Activated CD4-positive, alpha-beta T cell treated with anti-CD3 and anti-CD28 coated beads, Interleukin-2, amount 50 U/mL, for 48 hours (primary cell): ENCODE data around the gene AKAP7.

ENCODE experiments used
- DNase-seq, 2 experiments: peaks; one replicate each; pipeline ENCODE4 v3.0.0-alpha.2; 2020

Gene AKAP7

DNA sequence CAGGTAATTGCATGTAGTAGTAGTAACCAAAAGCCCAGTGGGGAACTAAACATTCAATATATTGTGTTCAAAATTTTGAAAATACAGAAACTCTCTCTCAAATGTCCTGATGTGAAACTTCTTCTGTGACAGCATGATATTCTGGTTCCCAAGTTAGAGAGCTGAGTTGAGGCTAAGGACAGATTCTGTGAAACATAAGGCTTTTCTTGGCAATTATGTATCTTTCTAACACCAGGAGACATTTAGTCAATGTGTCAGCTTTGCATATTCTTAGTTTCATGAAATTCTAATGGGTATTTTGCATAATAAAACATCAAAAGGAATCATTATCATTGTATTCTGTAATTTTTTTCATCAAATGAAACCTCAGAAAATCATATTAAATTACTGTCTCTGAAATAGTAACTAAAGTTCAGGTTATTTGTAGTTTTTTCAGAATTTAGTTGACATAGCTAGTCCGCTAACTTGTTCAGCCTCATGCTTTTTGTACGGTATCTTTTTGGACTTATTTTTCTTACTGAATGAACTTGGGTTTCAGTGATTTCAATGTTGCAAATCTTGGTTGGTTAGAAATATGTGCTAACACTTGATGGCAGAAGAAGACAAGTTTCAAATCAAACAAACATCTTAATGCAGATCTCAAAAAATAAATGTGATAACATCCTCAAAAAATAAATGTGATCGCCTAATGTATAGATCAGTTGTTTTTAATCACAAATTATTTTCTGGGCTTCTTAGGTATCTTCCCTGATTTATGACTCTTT is 70.4 kb downstream of the AKAP7 start:
- no peak for DNase-seq

- no peak for DNase-seq
Measured at GRCh38 chr6:131206463-131207251, 71.4 kb downstream of the AKAP7 start.

GRCh38 chr6:131208787-131209186 is 73.5 kb downstream of the AKAP7 start:
- DNase-seq, result no peak

- DNase-seq, result no peak
Measured at GRCh38 chr6:131210469-131210868, 75.2 kb downstream of the AKAP7 start.

DNA sequence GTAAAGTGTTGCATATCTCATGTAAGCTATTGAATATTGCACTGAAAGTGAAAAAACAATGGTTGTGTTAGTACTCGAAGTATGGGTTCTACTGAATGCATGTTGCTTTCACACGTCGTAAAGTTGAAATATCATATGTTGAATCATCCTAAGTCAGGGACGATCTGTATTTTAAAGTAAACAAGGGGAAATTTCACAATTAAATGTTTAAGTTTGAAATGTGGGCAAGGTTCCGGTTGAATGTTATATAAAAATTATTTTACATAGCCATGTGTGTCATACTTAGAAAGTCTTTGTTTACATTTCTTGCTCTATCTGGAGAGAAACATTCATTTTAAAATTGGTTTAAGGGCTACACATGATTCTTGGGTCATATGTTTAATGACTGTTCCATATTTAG is 76.8 kb downstream of the AKAP7 start:
- DNase-seq, result no peak

GRCh38 chr6:131212913-131213312 is 77.6 kb downstream of the AKAP7 start:
- no peak for DNase-seq

GRCh38 chr6:131213501-131213990 is 78.3 kb downstream of the AKAP7 start:
- no peak for DNase-seq

- no peak for DNase-seq
Measured at GRCh38 chr6:131215219-131215618, 80.0 kb downstream of the AKAP7 start.

GRCh38 chr6:131216246-131216645 is 81.0 kb downstream of the AKAP7 start:
- DNase-seq, result no peak

GRCh38 chr6:131222773-131223172 is 87.5 kb downstream of the AKAP7 start:
- no peak for DNase-seq

DNA sequence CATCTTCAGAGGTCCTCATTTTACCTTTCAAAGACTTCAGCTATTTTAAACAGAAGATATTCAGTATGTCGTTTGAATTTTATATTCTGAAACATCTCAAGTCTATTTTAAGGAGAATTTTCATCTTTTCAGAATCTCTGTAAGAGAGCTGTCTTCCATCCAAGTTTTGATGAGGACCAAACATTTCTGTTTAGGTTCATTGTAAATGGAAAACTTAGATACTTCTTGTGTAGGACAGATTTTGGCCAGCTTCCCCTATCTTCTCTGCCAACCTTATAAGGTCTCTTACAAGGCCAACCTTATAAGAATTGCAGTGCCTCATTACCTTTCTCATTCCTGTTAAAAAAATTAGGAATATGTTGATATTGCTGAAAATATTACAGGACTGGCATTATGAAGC is 88.1 kb downstream of the AKAP7 start:
- no peak for DNase-seq

DNA sequence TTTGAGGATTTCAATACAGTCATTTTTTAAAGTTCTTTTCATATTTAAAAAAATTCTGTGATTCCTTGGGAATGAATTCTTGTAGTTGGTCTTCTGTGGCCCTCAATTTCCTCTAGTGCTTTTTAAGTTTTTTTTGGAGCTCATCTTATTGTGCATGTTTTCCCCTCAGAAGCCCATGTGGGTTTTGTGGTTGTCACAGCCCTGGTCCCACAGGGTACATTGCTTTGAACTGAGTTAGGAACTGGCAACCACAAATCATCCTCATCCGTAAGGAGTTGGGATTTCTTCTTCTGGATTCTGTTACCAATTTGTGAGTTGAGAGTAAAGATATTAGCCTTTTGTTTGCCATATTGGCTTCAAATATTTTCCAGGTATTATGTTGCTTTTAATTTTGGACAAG is 89.9 kb downstream of the AKAP7 start:
- no peak for DNase-seq

DNA sequence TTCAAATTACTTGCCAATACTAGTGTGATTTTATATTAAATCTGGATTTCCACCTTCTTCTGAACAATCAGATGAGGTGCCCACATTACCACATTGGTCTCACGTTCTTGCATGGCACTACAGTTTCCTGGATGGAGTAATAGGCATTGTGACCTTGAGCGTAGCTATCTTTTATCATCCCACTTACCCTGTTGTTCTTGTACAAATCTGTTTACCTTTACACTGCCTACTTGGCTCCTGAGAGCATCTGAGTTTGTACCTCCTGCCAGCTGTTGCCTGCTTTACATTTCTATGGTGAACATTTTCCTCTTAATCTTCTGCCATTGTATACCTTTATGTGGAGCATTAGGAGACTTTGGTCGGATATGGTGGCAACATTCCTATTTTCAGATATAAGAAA is 90.7 kb downstream of the AKAP7 start:
- no peak for DNase-seq

DNA sequence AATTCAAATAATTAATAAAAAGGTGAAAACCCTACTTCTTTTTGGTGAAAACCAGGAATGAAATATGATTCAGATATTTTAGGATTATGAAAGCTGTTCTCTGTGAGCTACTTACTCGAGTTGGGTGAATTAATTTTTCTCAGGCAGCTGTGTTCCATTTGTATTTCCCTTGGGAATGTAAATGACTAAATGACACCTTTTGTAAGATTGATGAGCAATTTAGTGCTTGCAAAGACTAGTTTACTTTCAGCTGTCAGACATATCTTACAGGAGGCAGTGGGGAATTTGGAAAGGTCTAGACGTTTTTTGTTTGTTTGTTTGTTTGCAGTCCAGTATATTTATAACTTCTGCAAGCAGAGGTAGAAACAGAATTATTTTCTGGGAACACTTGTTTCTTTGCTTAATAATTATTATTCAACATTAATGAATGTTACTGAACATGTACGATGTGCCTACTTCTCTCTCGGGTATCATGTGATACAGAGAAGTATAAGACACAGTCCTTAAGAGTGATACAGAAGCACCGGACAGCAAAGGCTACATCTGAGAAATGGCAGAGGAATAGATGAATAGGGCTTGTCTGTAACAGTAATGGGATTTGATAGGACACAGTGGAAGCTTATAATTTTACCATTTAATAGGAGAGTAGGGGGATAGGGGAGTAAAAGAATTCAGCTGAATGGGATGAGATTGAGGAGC is 91.3 kb downstream of the AKAP7 start:
- no peak for DNase-seq

DNA sequence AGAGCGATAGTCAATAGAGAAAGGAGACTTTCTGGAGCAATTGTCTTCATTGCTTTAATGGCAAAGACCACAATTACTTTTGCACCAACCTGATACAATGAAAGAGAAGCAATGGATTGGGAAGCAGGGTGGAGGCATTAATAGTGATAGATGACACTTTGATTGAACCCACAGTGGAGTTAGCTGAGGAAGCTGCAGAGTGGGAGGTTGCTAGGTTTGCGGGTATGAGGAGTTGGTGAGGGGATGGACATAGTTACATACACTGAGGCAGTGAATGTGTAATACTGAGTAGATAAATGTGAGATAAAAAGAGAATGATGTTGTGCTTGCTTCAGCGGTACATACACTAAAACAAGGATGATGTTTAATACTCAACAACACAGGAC is 91.9 kb downstream of the AKAP7 start:
- no peak for DNase-seq

- DNase-seq, result no peak
Measured at GRCh38 chr6:131231103-131231502, 95.8 kb downstream of the AKAP7 start.

GRCh38 chr6:131231891-131232290 is 96.6 kb downstream of the AKAP7 start:
- DNase-seq, result no peak

DNA sequence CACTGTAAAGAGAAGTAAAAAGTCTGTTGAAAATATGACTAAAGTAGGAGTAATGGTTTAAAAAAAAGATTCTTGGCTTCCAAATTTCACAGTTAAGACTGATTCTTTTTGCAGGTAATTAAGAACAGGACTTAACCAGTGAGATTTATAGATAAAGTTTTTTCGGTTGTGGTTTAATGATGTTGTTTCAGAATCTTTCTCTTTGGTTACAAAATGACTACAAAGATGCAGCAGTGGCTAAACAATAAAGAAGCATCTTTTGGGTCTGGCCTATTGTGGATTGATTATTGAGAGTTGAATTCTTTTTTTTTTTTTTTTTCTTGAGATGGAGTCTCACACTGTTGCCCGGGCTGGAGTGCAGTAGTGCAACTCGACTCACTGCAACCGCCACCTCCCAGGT is 109.7 kb downstream of the AKAP7 start:
- no peak for DNase-seq

DNA sequence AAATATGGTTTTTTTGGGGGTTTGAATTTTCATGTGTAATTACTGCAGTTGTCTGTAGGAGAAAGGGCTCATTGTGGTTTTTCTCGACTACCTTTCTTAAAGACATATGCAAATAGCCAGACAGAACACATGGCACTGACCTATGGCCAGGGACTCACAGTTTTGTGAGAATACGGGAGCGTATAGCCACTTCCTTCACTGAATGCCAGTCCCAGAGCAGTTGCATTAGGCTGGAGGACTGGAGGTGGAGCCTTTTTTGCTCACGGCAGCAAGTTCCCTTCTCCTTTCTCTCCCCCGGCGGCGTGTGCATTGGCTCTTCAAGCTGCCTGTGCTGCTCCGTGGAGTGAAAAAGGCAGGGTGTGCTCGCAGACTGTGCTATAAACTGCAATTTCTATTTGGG is 114.9 kb downstream of the AKAP7 start:
- DNase-seq, result no peak

DNA sequence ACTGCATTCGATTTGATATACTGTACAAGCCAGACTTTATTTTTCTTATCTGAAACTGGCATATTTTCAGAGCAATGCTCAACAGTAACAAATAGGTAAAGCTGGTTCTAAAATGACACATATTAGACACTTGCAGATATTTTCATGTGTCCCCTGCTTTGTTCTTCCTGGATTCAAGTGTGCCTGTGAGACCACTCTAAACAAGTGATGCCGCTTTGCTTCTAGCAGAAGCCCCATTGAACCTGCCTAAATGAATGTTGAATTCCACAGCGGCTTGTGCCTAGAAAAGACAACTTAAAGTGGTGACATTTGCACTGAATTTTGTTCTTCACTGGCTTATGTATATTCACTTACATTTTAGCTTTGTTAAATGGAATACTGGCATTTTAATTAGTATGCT is 115.7 kb downstream of the AKAP7 start:
- DNase-seq, result no peak

GRCh38 chr6:131251590-131252199 is 116.4 kb downstream of the AKAP7 start:
- DNase-seq, result no peak

DNA sequence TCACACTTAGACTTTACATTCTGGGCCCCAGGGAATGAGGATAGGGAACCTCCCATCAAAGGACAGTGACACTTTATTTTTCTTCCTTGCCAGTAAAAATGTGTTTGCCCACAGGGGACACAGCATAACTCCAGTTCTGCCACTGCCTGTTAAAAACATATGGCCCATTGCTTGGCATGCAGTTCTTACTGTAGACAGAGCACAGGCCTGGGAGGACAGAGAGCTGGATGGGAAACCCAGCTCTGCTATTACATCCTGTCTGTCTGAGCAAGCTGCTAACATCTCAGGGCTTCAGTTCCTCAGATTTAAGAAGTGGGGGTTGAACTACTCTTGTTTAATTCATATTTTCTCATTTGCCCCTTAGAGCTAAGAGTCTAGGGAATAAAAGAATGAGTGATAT is 120.2 kb downstream of the AKAP7 start:
- DNase-seq, result no peak

- no peak for DNase-seq
Measured at GRCh38 chr6:131255911-131256310, 120.6 kb downstream of the AKAP7 start.
